ENCODE results near the gene IGFLR1. TPM values are rescaled to one million over a fixed set of nuclear protein-coding genes. Genes with fewer than 3 reads are reported as not detected.
A peak's percentile ranks its signal among the peaks of the same experiment; 100 is the strongest.

The IGFLR1 gene
- total RNA-seq, 1 donor from 2014 or later, result 2.3 TPM

DNA sequence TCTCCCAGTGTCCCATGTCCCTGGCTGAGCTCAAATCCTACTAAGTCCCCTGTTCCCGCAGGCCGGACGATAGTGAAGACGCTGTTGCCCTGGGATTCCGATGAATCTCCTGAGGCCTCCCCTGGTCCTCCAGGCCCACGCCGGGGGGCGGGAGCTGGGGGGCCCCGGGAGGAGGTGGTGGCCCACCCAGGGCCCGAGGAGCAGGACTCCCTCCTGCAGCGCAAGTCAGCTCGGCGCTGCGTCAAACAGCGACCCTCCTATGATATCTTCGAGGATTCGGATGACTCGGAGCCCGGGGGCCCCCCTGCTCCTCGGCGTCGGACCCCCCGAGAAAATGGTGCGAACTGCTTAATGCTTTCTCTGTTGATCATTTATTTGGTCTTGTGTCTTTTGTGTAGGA lies 18.6 kb downstream of the IGFLR1 start:
- no peak for DNase-seq

DNA sequence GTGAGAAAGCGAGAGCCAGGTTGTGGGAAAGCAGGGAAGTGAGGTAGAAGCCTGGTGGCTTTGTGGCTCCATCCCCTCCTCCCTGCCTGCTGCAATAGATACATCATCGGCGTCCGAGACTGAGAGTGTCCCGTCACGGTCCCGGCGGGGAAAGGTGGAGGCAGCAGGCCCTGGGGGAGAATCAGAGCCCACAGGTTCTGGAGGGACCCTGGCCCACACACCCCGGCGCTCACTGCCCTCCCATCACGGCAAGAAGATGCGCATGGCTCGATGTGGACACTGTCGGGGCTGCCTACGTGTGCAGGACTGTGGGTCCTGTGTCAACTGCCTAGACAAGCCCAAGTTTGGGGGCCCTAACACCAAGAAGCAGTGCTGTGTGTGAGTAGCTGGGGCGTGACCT lies 19.4 kb downstream of the IGFLR1 start:
- DNase-seq, result no peak

DNA sequence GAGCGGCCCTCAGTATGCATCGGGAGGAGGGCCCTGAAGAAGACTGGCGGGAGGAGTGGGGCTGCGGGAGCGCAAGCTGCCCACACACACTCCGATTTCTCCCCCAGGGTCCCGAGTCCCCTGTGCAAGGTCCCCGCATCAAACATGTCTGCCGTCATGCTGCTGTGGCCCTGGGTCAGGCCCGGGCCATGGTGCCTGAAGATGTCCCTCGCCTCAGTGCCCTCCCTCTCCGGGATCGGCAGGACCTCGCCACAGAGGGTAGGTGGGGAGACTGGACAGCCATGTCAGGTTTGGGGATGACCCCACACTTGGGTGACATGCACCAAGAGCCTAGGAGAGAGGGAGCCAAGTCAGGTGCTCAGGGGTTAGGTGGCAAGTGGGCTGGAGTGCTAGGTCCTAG lies 19.8 kb downstream of the IGFLR1 start:
- DNase-seq, result no peak

DNA sequence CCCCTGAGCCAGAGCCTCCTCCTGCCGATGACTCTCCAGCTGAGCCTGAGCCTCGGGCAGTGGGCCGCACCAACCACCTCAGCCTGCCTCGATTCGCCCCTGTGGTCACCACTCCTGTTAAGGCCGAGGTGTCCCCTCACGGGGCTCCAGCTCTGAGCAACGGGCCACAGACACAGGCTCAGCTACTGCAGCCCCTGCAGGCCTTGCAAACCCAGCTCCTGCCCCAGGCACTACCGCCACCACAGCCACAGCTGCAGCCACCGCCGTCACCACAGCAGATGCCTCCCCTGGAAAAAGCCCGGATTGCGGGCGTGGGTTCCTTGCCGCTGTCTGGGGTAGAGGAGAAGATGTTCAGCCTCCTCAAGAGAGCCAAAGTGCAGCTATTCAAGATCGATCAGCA lies 20.9 kb downstream of the IGFLR1 start:
- no peak for DNase-seq

DNA sequence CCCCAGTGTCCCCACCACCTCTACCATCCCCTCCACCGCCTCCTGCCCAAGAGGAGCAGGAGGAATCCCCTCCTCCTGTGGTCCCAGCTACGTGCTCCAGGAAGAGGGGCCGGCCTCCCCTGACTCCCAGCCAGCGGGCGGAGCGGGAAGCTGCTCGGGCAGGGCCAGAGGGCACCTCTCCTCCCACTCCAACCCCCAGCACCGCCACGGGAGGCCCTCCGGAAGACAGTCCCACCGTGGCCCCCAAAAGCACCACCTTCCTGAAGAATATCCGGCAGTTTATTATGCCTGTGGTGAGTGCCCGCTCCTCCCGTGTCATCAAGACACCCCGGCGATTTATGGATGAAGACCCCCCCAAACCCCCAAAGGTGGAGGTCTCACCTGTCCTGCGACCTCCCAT lies 21.6 kb downstream of the IGFLR1 start:
- DNase-seq, result no peak

DNA sequence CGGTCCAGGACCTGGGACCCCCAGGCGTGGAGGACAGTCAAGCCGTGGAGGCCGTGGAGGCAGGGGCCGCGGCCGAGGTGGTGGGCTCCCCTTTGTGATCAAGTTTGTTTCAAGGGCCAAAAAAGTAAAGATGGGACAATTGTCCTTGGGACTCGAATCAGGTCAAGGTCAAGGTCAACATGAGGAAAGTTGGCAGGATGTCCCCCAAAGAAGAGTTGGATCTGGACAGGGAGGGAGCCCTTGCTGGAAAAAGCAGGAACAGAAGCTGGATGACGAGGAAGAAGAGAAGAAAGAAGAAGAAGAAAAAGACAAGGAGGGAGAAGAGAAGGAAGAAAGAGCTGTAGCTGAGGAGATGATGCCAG lies 22.1 kb downstream of the IGFLR1 start:
- DNase-seq, result no peak

DNA sequence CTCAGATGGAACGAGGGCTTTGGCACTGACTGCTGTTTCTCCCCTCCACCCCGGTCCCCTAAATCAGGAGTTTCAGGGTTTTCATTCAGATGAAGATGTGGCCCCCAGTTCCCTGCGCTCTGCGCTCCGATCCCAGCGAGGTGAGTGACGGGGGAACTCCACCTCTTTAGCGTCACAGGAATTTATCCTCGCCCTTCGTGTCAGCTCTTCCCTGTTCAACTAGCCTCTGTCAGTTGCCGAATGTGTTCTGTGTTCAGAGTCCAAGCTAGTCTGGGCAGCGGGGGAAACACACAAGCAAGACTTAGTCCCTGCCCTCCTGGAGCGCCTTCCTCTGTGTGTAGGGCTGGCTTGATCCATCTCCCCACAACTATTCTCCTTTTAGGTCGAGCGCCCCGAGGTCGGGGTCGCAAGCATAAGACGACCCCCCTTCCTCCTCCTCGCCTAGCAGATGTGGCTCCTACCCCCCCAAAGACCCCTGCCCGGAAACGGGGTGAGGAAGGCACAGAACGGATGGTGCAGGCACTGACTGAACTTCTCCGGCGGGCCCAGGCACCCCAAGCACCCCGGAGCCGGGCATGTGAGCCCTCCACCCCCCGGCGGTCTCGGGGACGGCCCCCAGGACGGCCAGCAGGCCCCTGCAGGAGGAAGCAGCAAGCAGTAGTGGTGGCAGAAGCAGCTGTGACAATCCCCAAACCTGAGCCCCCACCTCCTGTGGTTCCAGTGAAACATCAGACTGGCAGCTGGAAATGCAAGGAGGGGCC lies 22.7 kb downstream of the IGFLR1 start:
- DNase-seq, result no peak

DNA sequence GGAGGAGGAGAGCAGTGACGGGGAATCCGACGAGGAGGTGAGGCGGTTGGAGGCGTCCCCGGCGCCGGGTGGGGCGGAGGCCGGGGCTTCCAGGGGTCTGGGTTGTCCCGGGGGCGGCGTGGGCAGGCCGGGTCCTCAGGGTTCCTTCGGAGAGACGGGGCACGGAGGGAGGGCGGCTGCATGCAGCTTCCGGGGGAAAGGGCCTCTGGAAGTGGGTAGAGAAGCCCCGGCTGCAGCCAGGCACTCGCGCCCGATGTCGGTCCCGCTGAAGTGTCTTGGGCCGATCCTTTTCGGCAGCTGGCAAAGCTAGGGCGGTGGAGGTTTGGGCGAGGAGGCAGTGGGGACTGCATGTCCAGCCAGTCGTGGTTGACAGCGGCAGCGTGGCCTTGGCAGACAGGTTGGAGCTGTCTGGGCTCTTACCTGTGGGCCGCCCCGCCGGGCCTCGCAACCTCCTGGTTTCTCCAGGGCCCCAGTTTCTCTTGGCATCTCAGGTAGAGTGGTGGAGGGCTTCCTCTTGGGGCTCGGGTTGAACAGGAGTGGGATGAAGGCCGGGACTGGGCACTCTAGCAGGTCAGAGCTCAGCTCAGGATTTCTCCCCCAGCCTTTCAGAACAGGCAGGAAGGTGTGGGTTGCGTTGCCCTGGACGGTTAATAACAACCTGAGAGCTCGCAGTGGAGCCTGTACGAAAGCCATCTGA lies 23.8 kb downstream of the IGFLR1 start:
- DNase-seq, result peak; percentile 38

DNA sequence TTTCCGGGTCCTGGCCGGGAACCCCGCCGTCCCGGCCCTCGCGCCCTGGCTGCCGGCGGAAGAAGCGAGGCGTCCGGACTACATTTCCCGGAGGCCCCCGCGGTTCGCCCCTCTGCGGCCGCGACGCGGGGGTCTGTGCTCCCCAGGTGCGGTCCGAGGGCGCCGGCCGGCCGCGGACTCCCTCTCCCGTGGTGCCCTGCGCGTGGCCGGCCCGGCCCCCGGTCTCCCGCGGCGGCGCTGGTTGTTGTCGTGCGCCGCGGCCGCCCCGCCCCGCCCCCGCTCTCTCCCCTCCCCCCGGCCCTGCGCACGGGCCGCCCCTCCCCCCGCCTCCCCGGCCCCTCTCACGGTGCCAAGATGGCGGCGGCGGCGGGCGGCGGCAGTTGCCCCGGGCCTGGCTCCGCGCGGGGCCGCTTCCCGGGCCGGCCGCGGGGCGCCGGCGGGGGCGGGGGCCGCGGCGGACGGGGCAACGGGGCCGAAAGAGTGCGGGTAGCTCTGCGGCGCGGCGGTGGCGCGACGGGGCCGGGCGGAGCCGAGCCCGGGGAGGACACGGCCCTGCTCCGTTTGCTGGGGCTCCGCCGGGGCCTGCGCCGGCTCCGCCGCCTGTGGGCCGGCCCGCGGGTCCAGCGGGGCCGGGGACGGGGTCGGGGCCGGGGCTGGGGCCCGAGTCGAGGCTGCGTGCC lies 24.4 kb downstream of the IGFLR1 start, which contains the start of gene KMT2B:
TSS of gene KMT2B (plus strand) at position 339 of the 680 bp plus-strand sequence. CDS start at position 355, 16 bp downstream.
- DNase-seq, result peak; percentile 98

DNA sequence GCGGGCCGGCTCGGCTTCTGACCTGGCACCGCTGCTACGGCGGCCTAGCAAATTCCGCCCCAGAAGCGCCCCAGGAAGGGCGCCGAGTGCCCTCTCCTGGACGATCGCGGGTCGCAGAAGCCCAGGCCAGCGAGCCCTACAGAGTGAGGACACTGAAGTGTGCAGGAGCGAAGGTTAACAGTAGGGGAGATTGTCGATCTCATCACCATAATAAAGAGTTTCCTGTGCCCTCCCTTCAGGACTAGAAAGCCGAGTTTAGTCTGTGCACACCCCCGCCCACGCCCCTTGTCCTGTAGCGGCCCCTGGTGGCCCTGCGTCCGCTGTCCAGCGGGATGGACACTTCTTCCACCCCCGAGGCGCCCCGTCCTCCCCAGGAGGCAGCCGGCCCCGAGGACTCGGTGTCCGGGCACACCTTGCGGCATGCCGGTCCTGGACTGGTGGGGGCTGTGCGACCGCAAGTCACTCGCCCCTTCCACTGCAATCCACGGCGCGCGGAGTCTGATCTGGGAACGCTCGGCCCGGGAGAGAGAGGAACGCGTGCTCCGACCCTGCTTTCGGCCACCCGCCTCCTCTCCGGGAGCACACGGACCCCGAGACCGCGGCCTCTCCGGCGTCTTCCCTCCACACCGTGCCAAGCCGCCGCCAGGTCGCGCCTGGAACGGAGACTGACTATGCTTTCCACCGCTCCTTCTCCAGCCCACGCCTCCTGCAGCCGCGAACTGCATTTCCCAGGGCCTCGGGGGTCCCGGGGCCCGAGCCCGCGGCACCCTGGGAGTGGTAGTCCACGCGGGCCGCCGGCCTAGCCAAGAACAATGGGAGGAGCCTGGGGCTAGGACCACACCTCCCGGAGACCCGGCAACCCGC lies 25.2 kb downstream of the IGFLR1 start:
- DNase-seq, result peak; percentile 91

DNA sequence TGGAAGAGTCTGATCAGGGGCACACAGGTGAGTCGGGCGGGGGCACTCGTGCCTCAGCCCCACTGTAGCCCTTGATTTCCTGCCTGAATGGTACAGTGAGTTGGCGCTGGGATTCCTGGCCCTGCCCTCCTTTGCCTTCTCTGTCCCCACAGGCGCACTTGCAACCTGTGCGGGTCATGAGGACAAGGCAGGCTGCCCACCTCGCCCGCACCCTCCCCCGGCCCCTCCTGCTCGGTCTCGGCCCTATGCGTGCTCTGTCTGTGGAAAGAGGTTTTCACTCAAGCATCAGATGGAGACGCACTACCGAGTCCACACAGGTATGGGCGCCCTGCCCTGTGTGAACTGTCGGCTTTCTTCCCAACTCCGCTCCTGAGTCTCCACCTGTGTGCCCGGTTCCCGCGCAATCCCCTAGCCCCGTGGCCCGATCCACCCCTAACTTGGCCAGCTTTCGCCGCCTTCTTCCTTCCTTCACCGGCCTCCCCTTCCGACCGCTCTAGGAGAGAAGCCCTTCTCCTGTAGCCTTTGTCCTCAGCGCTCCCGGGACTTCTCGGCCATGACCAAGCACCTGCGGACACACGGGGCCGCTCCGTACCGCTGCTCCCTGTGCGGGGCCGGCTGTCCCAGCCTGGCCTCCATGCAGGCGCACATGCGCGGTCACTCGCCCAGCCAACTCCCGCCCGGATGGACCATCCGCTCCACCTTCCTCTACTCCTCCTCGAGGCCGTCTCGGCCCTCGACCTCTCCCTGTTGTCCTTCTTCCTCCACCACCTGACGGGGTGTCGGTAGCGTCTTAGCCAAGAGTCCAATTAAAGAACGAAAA lies 26.1 kb downstream of the IGFLR1 start:
- DNase-seq, result peak; percentile 63

DNA sequence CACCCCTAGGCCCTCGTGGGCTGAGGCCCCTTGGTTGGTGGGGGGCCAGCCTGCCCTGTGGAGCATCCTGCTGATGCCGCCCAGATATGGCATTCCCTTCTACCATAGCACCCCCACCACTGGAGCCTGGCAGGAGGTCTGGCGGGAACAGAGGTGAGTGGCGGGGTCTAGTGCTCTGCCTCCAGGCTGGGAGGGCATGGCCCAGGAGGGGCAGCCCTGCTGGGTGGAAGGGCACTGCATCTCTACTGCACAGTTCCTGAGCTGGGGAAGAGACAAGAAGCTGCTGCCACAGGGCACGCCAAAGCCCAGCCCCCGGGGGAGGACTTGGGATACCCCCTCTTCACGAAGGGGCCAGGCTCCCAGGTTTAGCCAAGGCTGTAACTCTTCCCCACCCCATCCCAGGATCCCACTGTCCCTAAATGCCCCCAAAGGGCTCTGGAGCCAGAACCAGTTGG lies 26.9 kb downstream of the IGFLR1 start:
- DNase-seq, result no peak

DNA sequence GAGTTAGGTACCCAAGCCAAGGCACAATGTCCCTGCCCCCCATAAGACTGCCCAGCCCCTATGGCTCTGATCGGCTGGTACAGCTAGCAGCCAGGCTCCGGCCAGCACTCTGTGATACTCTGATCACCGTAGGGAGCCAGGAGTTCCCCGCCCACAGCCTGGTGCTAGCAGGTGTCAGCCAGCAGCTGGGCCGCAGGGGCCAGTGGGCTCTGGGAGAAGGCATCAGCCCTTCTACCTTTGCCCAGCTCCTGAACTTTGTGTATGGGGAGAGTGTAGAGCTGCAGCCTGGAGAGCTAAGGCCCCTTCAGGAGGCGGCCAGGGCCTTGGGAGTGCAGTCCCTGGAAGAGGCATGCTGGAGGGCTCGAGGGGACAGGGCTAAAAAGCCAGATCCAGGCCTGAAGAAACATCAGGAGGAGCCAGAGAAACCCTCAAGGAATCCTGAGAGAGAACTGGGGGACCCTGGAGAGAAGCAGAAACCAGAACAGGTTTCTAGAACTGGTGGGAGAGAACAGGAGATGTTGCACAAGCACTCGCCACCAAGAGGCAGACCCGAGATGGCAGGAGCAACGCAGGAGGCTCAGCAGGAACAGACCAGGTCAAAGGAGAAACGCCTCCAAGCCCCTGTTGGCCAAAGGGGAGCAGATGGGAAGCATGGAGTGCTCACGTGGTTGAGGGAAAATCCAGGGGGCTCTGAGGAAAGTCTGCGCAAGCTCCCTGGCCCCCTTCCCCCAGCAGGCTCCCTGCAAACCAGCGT lies 27.5 kb downstream of the IGFLR1 start:
- DNase-seq, result no peak

DNA sequence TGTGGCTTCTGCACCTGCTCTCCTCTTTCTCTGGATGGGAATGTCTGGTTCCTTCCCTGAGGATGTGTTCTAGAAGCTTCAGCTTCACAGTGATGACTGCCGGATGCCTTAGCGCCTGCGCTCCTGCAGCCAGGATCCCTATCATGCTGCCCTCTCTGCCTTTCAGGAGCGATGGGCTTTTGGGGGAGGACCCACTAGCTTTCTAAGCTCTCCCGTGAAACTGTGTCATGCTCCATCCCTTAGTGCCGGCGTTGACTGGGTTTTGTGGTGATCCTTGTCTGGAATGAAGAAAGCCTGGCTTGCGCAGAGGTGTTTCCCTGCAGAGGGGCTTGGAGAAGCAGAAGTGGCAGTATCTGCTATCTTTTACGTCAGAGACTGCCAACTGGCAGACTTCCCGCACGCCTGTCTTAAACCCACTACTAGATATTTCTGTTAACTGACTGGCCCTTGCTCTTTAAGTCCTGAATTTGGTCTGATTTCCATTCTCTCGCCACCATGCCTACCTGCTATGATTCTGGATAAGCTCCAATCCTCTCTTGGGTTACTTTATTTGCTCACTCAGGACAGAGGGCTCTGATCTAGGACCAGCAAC lies 28.3 kb downstream of the IGFLR1 start:
- DNase-seq, result no peak

DNA sequence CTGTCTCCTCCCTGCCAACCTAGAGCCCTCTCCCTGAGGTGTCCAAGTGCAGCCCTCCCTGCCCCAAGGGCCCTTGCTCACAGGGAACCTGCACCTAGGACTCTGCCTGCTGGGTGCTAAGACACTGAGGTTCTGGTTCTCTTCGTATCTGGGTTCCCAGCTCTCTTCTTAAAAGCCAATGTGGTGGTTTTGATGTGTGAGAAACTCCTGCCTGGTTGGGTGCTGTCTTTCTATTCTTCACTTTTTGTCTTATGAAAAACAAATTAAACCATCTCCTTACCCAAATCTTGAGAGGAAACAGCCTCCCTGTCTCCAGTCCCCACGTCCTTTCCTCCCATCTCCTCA lies 28.8 kb downstream of the IGFLR1 start:
- DNase-seq, result no peak

DNA sequence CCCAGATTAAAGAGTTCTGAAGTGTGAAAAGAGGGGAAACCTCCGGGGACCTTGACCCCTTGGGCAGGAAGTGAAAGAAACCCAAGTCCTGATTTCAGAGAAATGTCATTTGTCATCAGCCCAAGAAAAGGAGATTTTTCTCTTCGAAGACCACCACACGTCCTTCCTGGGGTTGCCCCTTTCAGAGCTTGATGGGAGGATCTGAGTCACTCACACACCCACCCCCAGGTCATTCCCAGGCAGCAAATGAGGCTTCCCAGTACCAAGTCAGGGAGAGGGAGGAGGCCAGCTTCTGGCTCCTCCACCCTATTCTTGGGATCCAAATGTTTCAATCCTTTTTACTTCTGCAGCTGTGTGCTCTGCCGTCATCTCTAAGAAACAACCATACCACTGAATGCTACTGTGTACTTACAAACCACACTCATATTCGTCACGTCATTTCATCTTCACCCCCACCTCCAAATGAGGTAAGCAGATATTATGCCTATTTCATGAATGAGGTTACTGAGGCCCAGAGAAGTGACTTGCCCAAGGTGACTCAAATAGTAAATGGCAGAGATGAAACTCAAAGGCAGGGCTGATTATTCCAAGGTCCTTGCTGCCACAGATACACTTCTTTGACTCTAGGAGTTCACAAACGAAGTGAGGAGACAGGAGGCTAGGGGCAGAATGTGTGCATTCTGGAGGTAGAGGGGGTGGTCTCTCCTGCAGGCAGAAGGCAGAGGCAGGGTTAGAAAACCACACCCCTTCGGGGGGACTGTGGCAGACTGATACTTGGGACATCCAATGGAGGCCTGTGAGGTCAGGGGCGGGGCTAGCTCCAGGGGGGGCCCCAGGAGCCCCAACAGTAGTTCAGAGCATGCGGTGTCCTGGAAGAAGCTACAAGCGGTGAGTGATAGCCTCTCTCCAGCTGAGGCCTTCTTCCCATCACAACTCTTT lies 29.4 kb downstream of the IGFLR1 start:
- DNase-seq, result no peak

DNA sequence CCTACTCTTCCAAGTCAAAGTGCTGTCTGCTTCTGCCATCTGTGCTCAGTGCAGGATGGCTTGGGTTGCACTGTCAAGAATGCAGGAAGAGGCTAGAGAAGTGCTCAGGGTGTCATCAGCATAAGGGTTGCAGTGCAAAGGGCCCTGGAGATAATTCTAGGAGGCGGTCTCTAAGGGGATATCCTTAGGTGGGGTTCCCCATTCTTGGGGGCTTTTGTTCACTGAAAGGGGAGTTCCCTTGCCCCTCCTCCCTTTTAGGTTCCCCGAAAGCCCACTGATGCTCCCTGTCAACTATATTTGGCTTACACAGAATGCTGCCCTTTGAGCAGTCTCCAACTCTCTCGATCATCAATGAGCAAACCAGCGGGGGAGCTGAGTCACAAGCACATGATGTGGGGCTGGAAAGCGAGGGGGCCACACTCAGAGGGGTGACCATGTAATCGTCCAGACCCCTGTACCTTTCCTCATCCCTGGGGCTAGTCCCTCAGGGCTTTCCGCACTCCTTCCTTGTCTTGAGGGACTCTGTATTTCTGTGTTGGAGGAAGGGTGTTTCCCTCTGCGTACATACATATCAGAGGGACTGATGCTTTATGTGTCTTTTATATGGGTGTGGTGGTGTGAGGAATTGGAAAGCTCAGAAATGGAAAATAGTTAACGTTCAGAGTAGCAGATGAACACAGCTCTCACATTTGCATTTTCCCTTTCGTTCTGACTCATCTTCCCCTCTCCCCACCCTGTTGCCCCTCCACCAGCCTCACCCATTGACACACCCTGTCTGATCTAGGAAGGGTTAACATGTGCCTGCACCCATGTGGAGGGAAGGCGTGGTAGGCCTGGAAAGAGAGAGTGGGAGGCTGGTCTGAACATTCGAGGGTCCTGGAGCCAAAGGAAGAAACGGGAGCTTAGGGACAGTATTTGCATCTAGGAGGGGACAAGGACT lies 31.2 kb downstream of the IGFLR1 start:
- no peak for DNase-seq

DNA sequence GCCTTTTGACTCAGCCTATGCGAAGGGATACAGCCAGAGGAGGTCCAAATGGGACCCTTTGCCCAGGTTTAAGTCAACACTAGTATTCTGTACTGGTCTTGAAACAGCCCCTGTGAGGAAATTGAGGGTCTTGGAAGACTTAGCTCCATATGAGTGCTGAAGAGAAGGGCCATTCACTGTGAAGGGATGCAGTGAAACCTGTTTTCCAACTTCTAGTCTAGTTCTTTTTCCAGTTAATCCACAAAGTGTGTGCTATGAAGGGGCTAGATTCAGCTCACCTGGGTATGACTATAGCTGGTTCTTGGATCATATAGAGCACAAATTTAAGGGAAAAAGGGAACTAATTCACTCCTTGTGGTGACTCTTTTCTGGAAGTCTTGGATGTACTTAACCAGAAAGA lies 33.9 kb downstream of the IGFLR1 start:
- no peak for DNase-seq

All from tongue (tissue), 2 donors.